H9 (cell line): ENCODE results near the gene CDK6. TPM values are rescaled to one million over a fixed set of nuclear protein-coding genes. Genes with fewer than 3 reads are reported as not detected.

Experiments
- DNase-seq: peaks from one replicate; pipeline ENCODE4 v3.0.0-alpha.2; 2017
- H2AFZ ChIP-seq: one replicate; pipeline ENCODE4 v1.6.1; 2013; ENCODE audit warnings: mild to moderate bottlenecking, low read length, control low read depth, moderate library complexity
- H2AK5ac ChIP-seq: 2 replicates; pipeline ENCODE4 v1.6.1; 2013; ENCODE audit warnings: low read length, control low read depth, mixed read lengths; ENCODE audit not compliant: insufficient read length
- H2BK120ac ChIP-seq: one replicate; pipeline ENCODE4 v1.6.1; 2013; ENCODE audit warnings: low read depth, mild to moderate bottlenecking, low read length, control low read depth, inconsistent platforms; ENCODE audit not compliant: poor library complexity, severe bottlenecking
- H2BK12ac ChIP-seq: 2 replicates; pipeline ENCODE4 v1.6.1; 2013; ENCODE audit warnings: low read length, control low read depth, mixed read lengths, low read depth; ENCODE audit not compliant: insufficient read length
- H2BK15ac ChIP-seq: 2 replicates; pipeline ENCODE4 v1.6.1; 2013; ENCODE audit warnings: low read depth, low read length, control low read depth
- H2BK20ac ChIP-seq: one replicate; pipeline ENCODE4 v1.6.1; 2013; ENCODE audit warnings: low read depth, mild to moderate bottlenecking, low read length, control low read depth, inconsistent platforms; ENCODE audit not compliant: poor library complexity, severe bottlenecking
- H2BK5ac ChIP-seq: 2 replicates; pipeline ENCODE4 v1.6.1; 2013; ENCODE audit warnings: low read length, control low read depth, mixed read lengths; ENCODE audit not compliant: insufficient read length
- H3K14ac ChIP-seq: 2 replicates; pipeline ENCODE4 v1.6.1; 2013; ENCODE audit warnings: low read length, control low read depth; ENCODE audit not compliant: insufficient read depth
- H3K18ac ChIP-seq: 2 replicates; pipeline ENCODE4 v1.6.1; 2013; ENCODE audit warnings: low read depth, mild to moderate bottlenecking, mixed read lengths, low read length, control low read depth; ENCODE audit not compliant: insufficient read length
- H3K23ac ChIP-seq: 2 replicates; pipeline ENCODE4 v1.6.1; 2013; ENCODE audit warnings: low read length, control low read depth, mixed read lengths, low read depth; ENCODE audit not compliant: insufficient read length
- H3K23me2 ChIP-seq: 2 replicates; pipeline ENCODE4 v1.6.1; 2013; ENCODE audit warnings: low read depth, mild to moderate bottlenecking, mixed read lengths, low read length, control low read depth; ENCODE audit not compliant: insufficient read length, poor library complexity, severe bottlenecking
- H3K27ac ChIP-seq: 2 replicates; pipeline ENCODE4 v1.5.1; 2013; ENCODE audit warnings: low read length, control low read depth, mixed read lengths, low read depth; ENCODE audit not compliant: insufficient read length
- H3K27me3 ChIP-seq: 2 replicates; pipeline ENCODE4 v1.6.1; 2013; ENCODE audit warnings: low read length, control low read depth, inconsistent platforms; ENCODE audit not compliant: insufficient read depth
- H3K4ac ChIP-seq: 2 replicates; pipeline ENCODE4 v1.6.1; 2013; ENCODE audit warnings: low read depth, mild to moderate bottlenecking, control low read depth, inconsistent platforms, low read length, moderate library complexity
- H3K4me1 ChIP-seq: 2 replicates; pipeline ENCODE4 v1.6.1; 2013; ENCODE audit warnings: low read length, control low read depth, inconsistent platforms; ENCODE audit not compliant: insufficient read depth
- H3K4me2 ChIP-seq: 2 replicates; pipeline ENCODE4 v1.6.1; 2013; ENCODE audit warnings: low read length, control low read depth, mixed read lengths; ENCODE audit not compliant: insufficient read length, insufficient read depth
- H3K56ac ChIP-seq: 2 replicates; pipeline ENCODE4 v1.6.1; 2013; ENCODE audit warnings: low read depth, mild to moderate bottlenecking, mixed read lengths, low read length, control low read depth; ENCODE audit not compliant: insufficient read length
- H3K79me1 ChIP-seq: 2 replicates; pipeline ENCODE4 v1.6.1; 2013; ENCODE audit warnings: low read depth, mild to moderate bottlenecking, moderate library complexity, low read length, control low read depth, inconsistent platforms; ENCODE audit not compliant: insufficient read depth, poor library complexity, severe bottlenecking
- H3K79me2 ChIP-seq: 2 replicates; pipeline ENCODE4 v1.6.1; 2013; ENCODE audit warnings: low read length, control low read depth, inconsistent platforms; ENCODE audit not compliant: insufficient read depth
- H3K9ac ChIP-seq: 2 replicates; pipeline ENCODE4 v1.6.1; 2013; ENCODE audit warnings: low read length, control low read depth, mixed read lengths; ENCODE audit not compliant: insufficient read length; ENCODE audit errors: extremely low read depth
- H3K9me3 ChIP-seq: one replicate; pipeline ENCODE4 v1.6.1; 2013; ENCODE audit warnings: low read depth, low read length, inconsistent platforms; ENCODE audit not compliant: control insufficient read depth
- H3T11ph ChIP-seq: one replicate; pipeline ENCODE4 v1.6.1; 2013; ENCODE audit warnings: mild to moderate bottlenecking, low read length, control low read depth, inconsistent platforms
- H4K20me1 ChIP-seq: one replicate; pipeline ENCODE4 v1.6.1; 2013; ENCODE audit not compliant: control insufficient read depth, insufficient read length, insufficient read depth
- H4K5ac ChIP-seq: 2 replicates; pipeline ENCODE4 v1.6.1; 2013; ENCODE audit warnings: low read depth, mild to moderate bottlenecking, mixed read lengths, low read length, control low read depth; ENCODE audit not compliant: insufficient read length
- H4K8ac ChIP-seq: replicated peaks from 2 replicates; pipeline ENCODE4 v1.6.1; 2013; ENCODE audit warnings: low read length, control low read depth, mixed read lengths, low read depth; ENCODE audit not compliant: insufficient read length
- H4K91ac ChIP-seq: 2 replicates; pipeline ENCODE4 v1.6.1; 2013; ENCODE audit warnings: low read depth, mild to moderate bottlenecking, moderate library complexity, mixed read lengths, low read length, control low read depth; ENCODE audit not compliant: insufficient read length
- H3K27ac Mint-ChIP-seq, 3 experiments: 2 replicates in 2 of 3; 3 replicates in 1 of 3; pipeline ENCODE4 v1.8.0; 2020 to 2021; ENCODE audit warnings: mixed read lengths in 3 of 3, mild to moderate bottlenecking in 1 of 3, moderate library complexity in 1 of 3
- H3K27me3 Mint-ChIP-seq: 2 replicates; pipeline ENCODE4 v1.8.0; 2021; ENCODE audit warnings: low read depth, mild to moderate bottlenecking, moderate library complexity, mixed read lengths
- H3K36me3 Mint-ChIP-seq, 3 experiments: 2 replicates in 2 of 3; 3 replicates in 1 of 3; pipeline ENCODE4 v1.8.0; 2020 to 2021; ENCODE audit warnings: low read depth in 3 of 3, mixed read lengths in 3 of 3; ENCODE audit not compliant: insufficient read depth in 1 of 3
- H3K4me1 Mint-ChIP-seq, 2 experiments: 2 replicates each; pipeline ENCODE4 v1.8.0; 2020; ENCODE audit warnings: mixed read lengths in 2 of 2
- H3K4me3 Mint-ChIP-seq, 2 experiments: 2 replicates in 1 of 2; 3 replicates in 1 of 2; pipeline ENCODE4 v1.8.0; 2020 to 2021; ENCODE audit warnings: mild to moderate bottlenecking in 2 of 2, mixed read lengths in 2 of 2, moderate library complexity in 1 of 2
- H3K9me3 Mint-ChIP-seq, 2 experiments: 2 replicates in 1 of 2; 3 replicates in 1 of 2; pipeline ENCODE4 v1.8.0; 2020; ENCODE audit warnings: mild to moderate bottlenecking in 2 of 2, mixed read lengths in 2 of 2, moderate library complexity in 1 of 2
- WGBS: extraction: QIAGEN DNeasy Blood & Tissue Kit; methylation state at CpG from one replicate; pipeline ENCODE4 v1.1.7; 2013; ENCODE audit warnings: missing lambda C conversion rate, low lambda C conversion rate, mixed read lengths; ENCODE audit not compliant: insufficient read length; ENCODE audit errors: extremely low coverage; 5-methylcytosine and 5-hydroxymethylcytosine counted together
- total RNA-seq: library from RNA; stranded (reverse); gene quantifications from 2 replicates; pipeline ENCODE4 v1.2.1, GENCODE V29; 2021
- TF ChIP-seq, protein P1 (sequence below): fragments of 200-600 bp; sonication (generic); conservative IDR thresholded peaks from 3 replicates; pipeline ENCODE4 v1.8.0; 2021; ENCODE audit warnings: antibody characterized with exemption, mild to moderate bottlenecking

CDK6 gene
- total RNA-seq, 1 experiment from 2014 or later = 30.0 TPM

DNA sequence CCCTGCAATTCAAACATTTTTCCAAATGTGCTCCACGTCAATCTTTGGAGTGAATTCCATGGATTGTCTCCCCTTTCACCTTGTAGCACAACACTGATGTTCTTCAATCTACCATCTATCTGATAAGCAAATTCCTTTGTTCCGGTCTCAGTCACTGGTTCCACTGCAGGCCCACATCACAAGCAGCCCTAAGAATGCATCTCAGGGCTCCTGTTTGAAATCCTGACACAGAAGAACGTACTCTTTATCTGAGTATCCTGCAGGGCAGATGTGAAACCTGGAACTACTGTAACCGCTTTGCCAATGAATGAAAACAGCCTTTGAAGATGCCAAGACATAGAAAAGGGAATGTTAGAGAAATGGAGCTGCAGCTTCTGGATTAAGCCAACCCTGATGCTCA, 183.2 kb downstream of the CDK6 start:
- Histone ChIP-seq H2AK5ac (no peak overlapping the region), H3K18ac (no peak overlapping the region), H3T11ph (no peak overlapping the region), H3K27me3 (no peaks in the 10 kb centered on the region), H4K20me1 (no peaks in the 10 kb centered on the region), H3K4me2 (no peak overlapping the region), H3K79me2 (no peaks in the 10 kb centered on the region), H3K23ac (no peak overlapping the region), H2BK5ac (no peak overlapping the region), H3K79me1 (no peaks in the 10 kb centered on the region), H2BK12ac (no peak overlapping the region), H3K27ac (no peak overlapping the region), H4K8ac (no peak overlapping the region), H2BK15ac (no peak overlapping the region), H2BK120ac (no peak overlapping the region), H3K14ac (no peak overlapping the region), H3K4me1 (no peaks in the 10 kb centered on the region), H3K9me3 (no peaks in the 10 kb centered on the region), H2AFZ (no peak overlapping the region), H2BK20ac (no peak overlapping the region), H3K23me2 (no peaks in the 10 kb centered on the region), H4K5ac (no peak overlapping the region), H3K4ac (no peak overlapping the region), H3K56ac (no peak overlapping the region), H3K9ac (no peak overlapping the region), H4K91ac (no peak overlapping the region)
- no peaks in the 10 kb centered on the region for H3K9me3 Mint-ChIP-seq
- no peak overlapping the region for H3K4me3 Mint-ChIP-seq
- TF ChIP-seq, protein P1, sequence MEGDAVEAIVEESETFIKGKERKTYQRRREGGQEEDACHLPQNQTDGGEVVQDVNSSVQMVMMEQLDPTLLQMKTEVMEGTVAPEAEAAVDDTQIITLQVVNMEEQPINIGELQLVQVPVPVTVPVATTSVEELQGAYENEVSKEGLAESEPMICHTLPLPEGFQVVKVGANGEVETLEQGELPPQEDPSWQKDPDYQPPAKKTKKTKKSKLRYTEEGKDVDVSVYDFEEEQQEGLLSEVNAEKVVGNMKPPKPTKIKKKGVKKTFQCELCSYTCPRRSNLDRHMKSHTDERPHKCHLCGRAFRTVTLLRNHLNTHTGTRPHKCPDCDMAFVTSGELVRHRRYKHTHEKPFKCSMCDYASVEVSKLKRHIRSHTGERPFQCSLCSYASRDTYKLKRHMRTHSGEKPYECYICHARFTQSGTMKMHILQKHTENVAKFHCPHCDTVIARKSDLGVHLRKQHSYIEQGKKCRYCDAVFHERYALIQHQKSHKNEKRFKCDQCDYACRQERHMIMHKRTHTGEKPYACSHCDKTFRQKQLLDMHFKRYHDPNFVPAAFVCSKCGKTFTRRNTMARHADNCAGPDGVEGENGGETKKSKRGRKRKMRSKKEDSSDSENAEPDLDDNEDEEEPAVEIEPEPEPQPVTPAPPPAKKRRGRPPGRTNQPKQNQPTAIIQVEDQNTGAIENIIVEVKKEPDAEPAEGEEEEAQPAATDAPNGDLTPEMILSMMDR = no peak
- H3K4me1 Mint-ChIP-seq = peaks cover 0 to under 1% of the 10 kb centered on the region in 2 experiments; a peak in 1 of 4 replicates
- no peaks in the 10 kb centered on the region for H3K36me3 Mint-ChIP-seq
- no peaks in the 10 kb centered on the region for H3K27me3 Mint-ChIP-seq
- no CpG with 5 or more reads among the region's 4 CpGs for WGBS
- no peak for DNase-seq
- H3K27ac Mint-ChIP-seq = no peak overlapping the region; a peak in 1 of 7 replicates
